Measurements from ENCODE around the gene CELF5. TPM values are rescaled to one million over a fixed set of nuclear protein-coding genes. Genes with fewer than 3 reads are reported as not detected.
"Not testable (repeated sequence)": the region's sequence is repeated elsewhere in the genome, so short reads cannot be mapped to it uniquely, and the experiment has no call there.

CELF5 gene
- total RNA-seq, 1 donor from 2014 or later: 0.20 TPM

GRCh38 chr19:3292958-3293529 is 68.6 kb downstream of the CELF5 start:
- DNase-seq (ENCODE audit: low read depth): no peak

- DNase-seq (ENCODE audit: low read depth): no peak
Observed at GRCh38 chr19:3293560-3293959, 69.1 kb downstream of the CELF5 start.

- no peak for DNase-seq (ENCODE audit: low read depth)
Observed at GRCh38 chr19:3294080-3294850, 69.8 kb downstream of the CELF5 start.

- no peak for DNase-seq (ENCODE audit: low read depth)
Observed at GRCh38 chr19:3295581-3295980, 71.1 kb downstream of the CELF5 start.

- DNase-seq (ENCODE audit: low read depth): no peak
Observed at GRCh38 chr19:3296034-3296433, 71.6 kb downstream of the CELF5 start.

GRCh38 chr19:3296446-3296845 is 72.0 kb downstream of the CELF5 start:
- no peak for DNase-seq (ENCODE audit: low read depth)

- DNase-seq (ENCODE audit: low read depth): no peak
Observed at GRCh38 chr19:3298853-3299449, 74.5 kb downstream of the CELF5 start.

GRCh38 chr19:3300566-3300965 is 76.1 kb downstream of the CELF5 start:
- not testable (repeated sequence) for DNase-seq (ENCODE audit: low read depth)

GRCh38 chr19:3302755-3303154 is 78.3 kb downstream of the CELF5 start:
- no peak for DNase-seq (ENCODE audit: low read depth)

- DNase-seq (ENCODE audit: low read depth): peak; percentile 51
Observed at GRCh38 chr19:3304871-3305423, 80.5 kb downstream of the CELF5 start.

- no peak for DNase-seq (ENCODE audit: low read depth)
Observed at GRCh38 chr19:3309724-3310123, 85.3 kb downstream of the CELF5 start.

GRCh38 chr19:3310280-3310679 is 85.8 kb downstream of the CELF5 start:
- DNase-seq (ENCODE audit: low read depth): no peak

GRCh38 chr19:3310711-3311110 is 86.2 kb downstream of the CELF5 start:
- no peak for DNase-seq (ENCODE audit: low read depth)

GRCh38 chr19:3313199-3313575 is 88.7 kb downstream of the CELF5 start:
- DNase-seq (ENCODE audit: low read depth): no peak

- DNase-seq (ENCODE audit: low read depth): no peak
Observed at GRCh38 chr19:3314962-3315675, 90.7 kb downstream of the CELF5 start.

GRCh38 chr19:3315676-3315973 is 91.2 kb downstream of the CELF5 start:
- DNase-seq (ENCODE audit: low read depth): no peak

- no peak for DNase-seq (ENCODE audit: low read depth)
Observed at GRCh38 chr19:3316132-3316648, 91.7 kb downstream of the CELF5 start.

- no peak for DNase-seq (ENCODE audit: low read depth)
Observed at GRCh38 chr19:3316659-3317207, 92.3 kb downstream of the CELF5 start.

- DNase-seq (ENCODE audit: low read depth): no peak
Observed at GRCh38 chr19:3319643-3320353, 95.3 kb downstream of the CELF5 start.

- no peak for DNase-seq (ENCODE audit: low read depth)
Observed at GRCh38 chr19:3320354-3320670, 95.9 kb downstream of the CELF5 start.

- no peak for DNase-seq (ENCODE audit: low read depth)
Observed at GRCh38 chr19:3320853-3321252, 96.4 kb downstream of the CELF5 start.

Measured in renal cortical epithelial cell (primary cell).